Natural killer cell (primary cell): ENCODE results near the gene PLCB1. TPM values are rescaled to one million over a fixed set of nuclear protein-coding genes. Genes with fewer than 3 reads are reported as not detected.

Source experiments
- ATAC-seq, 3 donors: fragments of 150-1000 bp in 2 of 3; fragments of 200-7000 bp in 1 of 3; cut with Tn5 transposase; 1 replicate in 1 of 3; 2 replicates in 2 of 3; pipeline ENCODE4 v1.10.0; 2021; ENCODE audit warnings: mild to moderate bottlenecking in 2 of 3, moderate library complexity in 2 of 3
- DNase-seq, 2 donors: peaks; one replicate each; pipeline versions ENCODE4 v3.0.0 to v3.0.0-alpha.2; 2013 to 2021; ENCODE audit warnings: mixed read lengths in 1 of 2
- H3K27ac ChIP-seq: one replicate; pipeline ENCODE4 v1.5.1; 2013; ENCODE audit warnings: mild to moderate bottlenecking, low read length
- H3K27me3 ChIP-seq: one replicate; pipeline ENCODE4 v1.6.1; 2013; ENCODE audit warnings: low read length; ENCODE audit not compliant: control insufficient read depth, insufficient read depth
- H3K36me3 ChIP-seq: one replicate; pipeline ENCODE4 v1.6.1; 2013; ENCODE audit warnings: low read length; ENCODE audit not compliant: control insufficient read depth, insufficient read depth
- H3K4me1 ChIP-seq: one replicate; pipeline ENCODE4 v1.6.1; 2013; ENCODE audit warnings: low read length; ENCODE audit not compliant: control insufficient read depth, insufficient read depth
- H3K4me3 ChIP-seq: one replicate; pipeline ENCODE4 v1.5.1; 2013; ENCODE audit warnings: low read length
- H3K9me3 ChIP-seq: one replicate; pipeline ENCODE4 v1.6.1; 2013; ENCODE audit warnings: low read length; ENCODE audit not compliant: control insufficient read depth, insufficient read depth
- H3K27ac Mint-ChIP-seq, 2 donors: one replicate each; pipeline ENCODE4 v1.8.0; 2022; ENCODE audit warnings: mild to moderate bottlenecking in 2 of 2, mixed read lengths in 2 of 2, moderate library complexity in 1 of 2
- H3K27me3 Mint-ChIP-seq, 2 donors: one replicate each; pipeline ENCODE4 v1.8.0; 2022; ENCODE audit warnings: low read depth in 2 of 2, mixed read lengths in 2 of 2
- H3K36me3 Mint-ChIP-seq: one replicate; pipeline ENCODE4 v1.8.0; 2022; ENCODE audit warnings: mixed read lengths
- H3K4me1 Mint-ChIP-seq, 2 donors: one replicate each; pipeline ENCODE4 v1.8.0; 2022; ENCODE audit warnings: mixed read lengths in 2 of 2
- H3K4me3 Mint-ChIP-seq: one replicate; pipeline ENCODE4 v1.8.0; 2022; ENCODE audit warnings: mild to moderate bottlenecking, moderate library complexity, mixed read lengths
- H3K9me3 Mint-ChIP-seq, 2 donors: one replicate each; pipeline ENCODE4 v1.8.0; 2022; ENCODE audit warnings: mixed read lengths in 2 of 2
- WGBS: methylation state at CpG from one replicate; pipeline ENCODE4 v1.1.7; 2013; ENCODE audit warnings: missing lambda C conversion rate; ENCODE audit not compliant: insufficient coverage; 5-methylcytosine and 5-hydroxymethylcytosine counted together
- intact Hi-C: fragments of 100-400 bp; cut with micrococcal nuclease; formaldehyde crosslinking; loops from one replicate; pipeline ENCODE4 v1.14.2; 2022
- total RNA-seq, 4 donors: library from RNA; stranded (reverse); fragments of 120-200 nt in 1 of 4; gene quantifications; one replicate each; pipeline versions ENCODE4 v1.2.3 to v1.2.4, GENCODE V29; 2013 to 2022
- TF ChIP-seq, protein P1 (sequence below): fragments of 200-600 bp; IDR thresholded peaks from one replicate; pipeline ENCODE4 v1.8.0; 2022; ENCODE audit warnings: antibody characterized with exemption

Gene PLCB1
- total RNA-seq, 3 donors from 2014 or later (not counting 1 experiment from before 2014, with no cell fraction given): 48.7 to 66.2 (median 57.7) TPM

DNA sequence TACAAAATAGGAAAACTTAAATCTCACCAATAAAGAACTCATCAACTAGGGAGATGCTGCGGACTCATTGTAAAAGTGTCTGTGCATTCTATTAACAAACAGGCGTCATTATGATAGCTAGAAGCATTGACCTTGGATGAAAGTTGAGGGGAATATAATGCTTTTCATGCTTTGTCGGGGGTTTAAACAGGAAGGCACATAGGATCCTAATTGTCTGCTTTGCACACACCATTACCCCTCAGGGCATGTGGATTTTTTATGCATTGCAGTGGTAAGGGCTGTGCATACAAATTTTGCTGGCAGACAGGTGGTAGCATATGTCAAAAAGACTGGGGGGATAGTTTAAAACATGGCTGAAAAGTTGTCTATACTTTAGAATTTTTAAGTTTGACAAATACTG, 488.9 kb downstream of the PLCB1 start:
- TF ChIP-seq, protein P1, sequence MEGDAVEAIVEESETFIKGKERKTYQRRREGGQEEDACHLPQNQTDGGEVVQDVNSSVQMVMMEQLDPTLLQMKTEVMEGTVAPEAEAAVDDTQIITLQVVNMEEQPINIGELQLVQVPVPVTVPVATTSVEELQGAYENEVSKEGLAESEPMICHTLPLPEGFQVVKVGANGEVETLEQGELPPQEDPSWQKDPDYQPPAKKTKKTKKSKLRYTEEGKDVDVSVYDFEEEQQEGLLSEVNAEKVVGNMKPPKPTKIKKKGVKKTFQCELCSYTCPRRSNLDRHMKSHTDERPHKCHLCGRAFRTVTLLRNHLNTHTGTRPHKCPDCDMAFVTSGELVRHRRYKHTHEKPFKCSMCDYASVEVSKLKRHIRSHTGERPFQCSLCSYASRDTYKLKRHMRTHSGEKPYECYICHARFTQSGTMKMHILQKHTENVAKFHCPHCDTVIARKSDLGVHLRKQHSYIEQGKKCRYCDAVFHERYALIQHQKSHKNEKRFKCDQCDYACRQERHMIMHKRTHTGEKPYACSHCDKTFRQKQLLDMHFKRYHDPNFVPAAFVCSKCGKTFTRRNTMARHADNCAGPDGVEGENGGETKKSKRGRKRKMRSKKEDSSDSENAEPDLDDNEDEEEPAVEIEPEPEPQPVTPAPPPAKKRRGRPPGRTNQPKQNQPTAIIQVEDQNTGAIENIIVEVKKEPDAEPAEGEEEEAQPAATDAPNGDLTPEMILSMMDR: no peak
- DNase-seq: no peak
- intact Hi-C loops: no loop called here

GRCh38 chr20:8624046-8624445, 492.0 kb downstream of the PLCB1 start:
- DNase-seq (no peak), ATAC-seq (no peak)
- no peaks in the 10 kb centered on the region for H3K9me3 Mint-ChIP-seq
- peaks cover 0 to 12% of the 10 kb centered on the region in 2 donors for H3K4me1 Mint-ChIP-seq
- H3K27me3 Mint-ChIP-seq: no peaks in the 10 kb centered on the region
- TF ChIP-seq, protein P1: no peak
- intact Hi-C loops: no loop called here
- H3K27ac ChIP-seq: no peak overlapping the region
- no peaks in the 10 kb centered on the region for H3K36me3 Mint-ChIP-seq
- no peak overlapping the region for H3K4me3 ChIP-seq
- no peak overlapping the region for H3K4me3 Mint-ChIP-seq
- no peaks in the 10 kb centered on the region for H3K4me1 ChIP-seq
- no peak overlapping the region for H3K27ac Mint-ChIP-seq
- H3K9me3 ChIP-seq: no peaks in the 10 kb centered on the region
- H3K27me3 ChIP-seq: no peaks in the 10 kb centered on the region
- WGBS: 89% methylated on average over 1 of the region's 3 CpGs
- H3K36me3 ChIP-seq: no peaks in the 10 kb centered on the region

More for the DNA sequence above, 488.9 kb downstream of the PLCB1 start:
- peaks cover 5 to 12% of the 10 kb centered on the region in 2 donors for H3K4me1 Mint-ChIP-seq
- no peaks in the 10 kb centered on the region for H3K4me1 ChIP-seq
- no peaks in the 10 kb centered on the region for H3K36me3 Mint-ChIP-seq
- no peak overlapping the region for H3K4me3 Mint-ChIP-seq
- no peaks in the 10 kb centered on the region for H3K27me3 Mint-ChIP-seq
- H3K4me3 ChIP-seq: no peak overlapping the region
- H3K36me3 ChIP-seq: no peaks in the 10 kb centered on the region
- WGBS: 79% methylated on average over 3 of the region's 3 CpGs
- H3K27me3 ChIP-seq: no peaks in the 10 kb centered on the region
- no peak overlapping the region for H3K27ac Mint-ChIP-seq
- ATAC-seq: no peak
- H3K27ac ChIP-seq: no peak overlapping the region
- no peaks in the 10 kb centered on the region for H3K9me3 ChIP-seq
- H3K9me3 Mint-ChIP-seq: no peaks in the 10 kb centered on the region

DNA sequence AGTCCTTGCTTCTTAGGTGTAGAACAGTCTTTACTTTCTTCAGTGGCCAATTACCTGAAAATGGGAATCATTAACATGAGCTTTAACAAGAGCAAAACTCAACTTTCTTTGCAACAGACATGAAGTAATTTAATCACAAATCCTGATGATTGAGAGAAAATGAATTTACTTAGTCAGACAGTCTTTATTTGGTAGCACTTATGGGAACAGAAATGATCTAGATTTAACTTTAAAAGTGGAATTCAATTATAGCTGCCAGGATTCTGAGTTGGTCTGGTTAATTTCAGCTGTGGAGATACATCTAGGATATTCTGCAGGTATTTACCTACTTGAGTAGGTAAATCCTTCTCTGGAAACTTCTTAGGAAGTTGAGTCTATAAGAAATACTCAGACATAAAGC, 492.6 kb downstream of the PLCB1 start:
- Histone ChIP-seq H3K36me3 (peaks cover 2% of the 10 kb centered on the region), H3K27ac (no peak overlapping the region), H3K27me3 (no peaks in the 10 kb centered on the region), H3K4me1 (no peaks in the 10 kb centered on the region), H3K4me3 (no peak overlapping the region), H3K9me3 (no peaks in the 10 kb centered on the region)
- no peak for ATAC-seq
- no peak for DNase-seq
- no peaks in the 10 kb centered on the region for H3K9me3 Mint-ChIP-seq
- peaks cover 0 to 12% of the 10 kb centered on the region in 2 donors for H3K4me1 Mint-ChIP-seq
- no peaks in the 10 kb centered on the region for H3K27me3 Mint-ChIP-seq
- TF ChIP-seq, protein P1: no peak
- H3K36me3 Mint-ChIP-seq: no peaks in the 10 kb centered on the region
- intact Hi-C loops: no loop called here
- H3K4me3 Mint-ChIP-seq: no peak overlapping the region
- no peak overlapping the region for H3K27ac Mint-ChIP-seq

DNA sequence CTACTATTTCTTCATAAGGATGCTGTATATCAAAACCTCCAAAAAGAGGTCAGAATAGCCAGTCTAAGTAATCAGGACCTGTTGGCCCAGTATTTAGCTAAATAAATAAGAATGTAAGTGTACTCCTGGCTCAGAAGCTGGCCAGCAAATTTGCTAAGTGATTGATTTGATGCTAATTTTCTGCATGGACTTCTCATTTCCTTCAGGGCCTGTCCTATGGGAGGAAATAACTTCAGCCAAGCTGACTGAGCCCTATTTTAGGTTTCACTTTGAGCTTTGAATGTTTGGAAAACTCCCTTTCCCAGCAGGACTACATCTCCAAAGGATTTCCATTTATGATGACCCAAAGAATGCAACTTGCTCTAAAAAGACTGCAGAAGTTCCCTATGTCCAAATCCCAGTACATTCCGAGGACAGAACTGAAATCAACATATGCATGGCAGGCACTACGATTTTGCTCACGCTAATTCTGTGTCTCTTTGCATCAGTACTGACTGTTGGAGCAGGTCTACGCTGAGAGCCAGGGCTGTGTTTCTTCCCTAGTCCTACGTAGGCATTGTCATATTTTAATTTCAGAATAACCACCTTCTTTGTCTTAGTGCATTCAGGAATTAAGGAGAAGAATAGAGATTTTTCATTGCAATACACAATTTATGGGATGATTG, 495.4 kb downstream of the PLCB1 start:
- Mint-ChIP-seq H3K4me1 (peaks cover 5 to 12% of the 10 kb centered on the region in 2 donors), H3K27me3 (no peaks in the 10 kb centered on the region), H3K9me3 (no peaks in the 10 kb centered on the region), H3K27ac (no peak overlapping the region), H3K4me3 (no peak overlapping the region), H3K36me3 (no peaks in the 10 kb centered on the region)
- Histone ChIP-seq H3K9me3 (no peaks in the 10 kb centered on the region), H3K27me3 (no peaks in the 10 kb centered on the region), H3K4me3 (no peak overlapping the region), H3K36me3 (peaks cover 2% of the 10 kb centered on the region), H3K4me1 (no peaks in the 10 kb centered on the region), H3K27ac (no peak overlapping the region)
- TF ChIP-seq, protein P1: no peak
- WGBS: 94% methylated on average over 4 of the region's 5 CpGs
- ATAC-seq (no peak), DNase-seq (no peak)
- intact Hi-C loops: no loop called here
